MCF 10A (cell line): ENCODE measurements around the gene SIAH1. TPM values are rescaled to one million over a fixed set of nuclear protein-coding genes. Genes with fewer than 3 reads are reported as not detected.
"Not testable (repeated sequence)": the region's sequence is repeated elsewhere in the genome, so short reads cannot be mapped to it uniquely, and the experiment has no call there.

Source experiments
- BruUV-seq: library from RNA; stranded (reverse); fragments of 400-500 nt; replicated peaks from 2 replicates; lab custom pipeline; 2021; lab: Mats Ljungman, UMichigan
- CTCF ChIA-PET: fragments of 300-600 bp; sonication (Branson Sonifier 250); formaldehyde crosslinking; extraction: SDS; loops from one replicate; lab custom pipeline; 2021; ENCODE audit warnings: antibody characterized with exemption, inconsistent platforms; lab: Yijun Ruan, JAX
- POLR2A ChIA-PET: fragments of 300-600, 350-650 bp; sonication (Branson Sonifier 250); formaldehyde crosslinking; extraction: SDS; loops from one replicate; lab custom pipeline; 2020; ENCODE audit warnings: antibody characterized with exemption, inconsistent platforms; lab: Yijun Ruan, JAX
- DNase-seq: peaks from one replicate; pipeline ENCODE4 v3.0.0-alpha.2; 2018; ENCODE audit not compliant: unreplicated experiment
- H3K27ac Mint-ChIP-seq: one replicate; pipeline ENCODE4 v1.8.0; 2022; ENCODE audit warnings: mild to moderate bottlenecking, low read depth, mixed read lengths; ENCODE audit not compliant: unreplicated experiment
- H3K27me3 Mint-ChIP-seq: one replicate; pipeline ENCODE4 v1.8.0; 2022; ENCODE audit warnings: mixed read lengths; ENCODE audit not compliant: insufficient read depth, unreplicated experiment
- H3K36me3 Mint-ChIP-seq: one replicate; pipeline ENCODE4 v1.8.0; 2022; ENCODE audit warnings: mild to moderate bottlenecking, moderate library complexity, mixed read lengths; ENCODE audit not compliant: insufficient read depth, unreplicated experiment
- H3K4me1 Mint-ChIP-seq: one replicate; pipeline ENCODE4 v1.8.0; 2022; ENCODE audit warnings: mixed read lengths; ENCODE audit not compliant: insufficient read depth, unreplicated experiment
- H3K4me3 Mint-ChIP-seq: one replicate; pipeline ENCODE4 v1.8.0; 2022; ENCODE audit warnings: mild to moderate bottlenecking, moderate library complexity, mixed read lengths; ENCODE audit not compliant: unreplicated experiment
- H3K9me3 Mint-ChIP-seq: one replicate; pipeline ENCODE4 v1.8.0; 2022; ENCODE audit warnings: mixed read lengths; ENCODE audit not compliant: unreplicated experiment
- intact Hi-C: fragments of 100-400 bp; cut with micrococcal nuclease; formaldehyde crosslinking; loops from 2 replicates; pipeline ENCODE4 v1.14.1; 2022
- total RNA-seq: library from RNA; stranded (reverse); gene quantifications from 2 replicates; pipeline ENCODE4 v1.2.3, GENCODE V29; 2022
- TF ChIP-seq, protein P1 (sequence below): fragments of 200-600 bp; IDR thresholded peaks from one replicate; pipeline ENCODE4 v1.8.0; 2022; ENCODE audit warnings: antibody characterized with exemption, mild to moderate bottlenecking; ENCODE audit not compliant: unreplicated experiment

SIAH1 gene
- total RNA-seq, 1 experiment from 2014 or later: 22.4 TPM

DNA sequence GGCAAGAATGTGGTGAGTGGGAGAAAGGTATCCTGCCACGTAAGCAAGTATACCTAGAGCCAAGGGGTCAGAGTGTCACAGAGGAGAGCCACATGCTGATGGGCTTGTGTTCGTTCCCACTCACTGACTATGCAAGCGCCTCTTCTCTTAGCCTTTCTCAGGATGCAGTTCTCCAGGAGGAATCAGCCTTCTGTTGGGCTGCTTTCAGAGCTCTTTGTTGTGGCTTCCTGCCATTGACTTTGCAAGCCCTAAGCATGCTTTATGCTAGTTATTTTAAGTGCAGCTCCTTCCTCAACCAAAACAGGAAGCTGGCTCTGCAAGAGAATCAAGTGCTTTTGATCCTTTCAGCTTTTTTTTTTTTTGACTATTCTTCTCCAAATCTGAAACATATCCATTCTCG, 66.6 kb downstream of the SIAH1 start:
- intact Hi-C loops: no loop called here
- no TSS peak for BruUV-seq
- TF ChIP-seq, protein P1, sequence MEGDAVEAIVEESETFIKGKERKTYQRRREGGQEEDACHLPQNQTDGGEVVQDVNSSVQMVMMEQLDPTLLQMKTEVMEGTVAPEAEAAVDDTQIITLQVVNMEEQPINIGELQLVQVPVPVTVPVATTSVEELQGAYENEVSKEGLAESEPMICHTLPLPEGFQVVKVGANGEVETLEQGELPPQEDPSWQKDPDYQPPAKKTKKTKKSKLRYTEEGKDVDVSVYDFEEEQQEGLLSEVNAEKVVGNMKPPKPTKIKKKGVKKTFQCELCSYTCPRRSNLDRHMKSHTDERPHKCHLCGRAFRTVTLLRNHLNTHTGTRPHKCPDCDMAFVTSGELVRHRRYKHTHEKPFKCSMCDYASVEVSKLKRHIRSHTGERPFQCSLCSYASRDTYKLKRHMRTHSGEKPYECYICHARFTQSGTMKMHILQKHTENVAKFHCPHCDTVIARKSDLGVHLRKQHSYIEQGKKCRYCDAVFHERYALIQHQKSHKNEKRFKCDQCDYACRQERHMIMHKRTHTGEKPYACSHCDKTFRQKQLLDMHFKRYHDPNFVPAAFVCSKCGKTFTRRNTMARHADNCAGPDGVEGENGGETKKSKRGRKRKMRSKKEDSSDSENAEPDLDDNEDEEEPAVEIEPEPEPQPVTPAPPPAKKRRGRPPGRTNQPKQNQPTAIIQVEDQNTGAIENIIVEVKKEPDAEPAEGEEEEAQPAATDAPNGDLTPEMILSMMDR: no peak
- Mint-ChIP-seq H3K27me3 (no peaks in the 10 kb centered on the region), H3K4me3 (no peak overlapping the region), H3K9me3 (no peaks in the 10 kb centered on the region), H3K27ac (no peak overlapping the region), H3K4me1 (no peaks in the 10 kb centered on the region), H3K36me3 (peaks cover 50% of the 10 kb centered on the region)
- ChIA-PET POLR2A (interaction anchor here (1.1 to 1.7 kb wide), 2 partner anchors 12 to 67 kb away, joined by 3 to 4 read pairs; no protein-coding TSS in a partner anchor), CTCF (no interaction called here)
- no peak for DNase-seq

DNA sequence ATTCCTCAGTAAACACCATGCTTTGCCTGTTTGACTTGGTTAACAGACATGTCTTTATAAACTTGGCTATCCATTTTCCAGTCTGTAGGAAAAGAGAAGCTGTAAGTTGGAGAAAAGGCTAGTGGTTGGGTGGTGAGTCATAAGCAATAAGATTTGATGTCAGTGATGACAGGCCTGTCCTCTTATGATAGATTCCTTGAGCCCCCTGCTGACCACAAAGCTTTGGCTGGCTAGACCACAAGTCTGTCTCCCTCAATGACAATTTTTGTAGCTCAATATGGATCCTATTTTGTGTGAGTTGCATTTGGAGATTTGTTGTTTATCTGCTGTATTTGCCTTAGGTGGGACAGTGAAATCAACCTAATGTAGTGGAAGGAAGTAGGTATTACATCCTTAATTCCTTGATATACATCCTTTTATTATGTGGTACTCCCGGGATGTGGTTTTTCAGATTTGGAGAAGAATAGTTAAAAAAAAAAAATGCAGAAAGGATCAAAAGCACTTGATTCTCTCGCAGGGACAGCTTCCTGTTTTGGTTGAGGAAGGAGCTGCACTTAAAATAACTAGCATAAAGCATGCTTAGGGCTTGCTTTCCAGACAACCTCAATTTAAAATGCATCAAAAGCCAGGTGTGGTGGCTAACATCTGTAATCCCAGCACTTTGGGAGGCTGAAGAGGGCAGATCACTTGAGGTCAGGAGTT, 67.4 kb downstream of the SIAH1 start:
- no TSS peak for BruUV-seq
- TF ChIP-seq, protein P1: no peak
- Mint-ChIP-seq H3K4me1 (no peaks in the 10 kb centered on the region), H3K4me3 (no peak overlapping the region), H3K27me3 (no peaks in the 10 kb centered on the region), H3K9me3 (no peaks in the 10 kb centered on the region), H3K36me3 (peaks cover 50% of the 10 kb centered on the region), H3K27ac (no peak overlapping the region)
- ChIA-PET POLR2A (interaction anchor here (0.6 to 1.1 kb wide), 3 partner anchors 9 to 66 kb away, joined by 3 read pairs; no protein-coding TSS in a partner anchor), CTCF (interaction anchor here (0.5 to 1.4 kb wide), 5 partner anchors 9 to 33 kb away, joined by 3 to 4 read pairs (median 4); no protein-coding TSS in a partner anchor)
- DNase-seq: peak; percentile 24
- intact Hi-C loops: no loop called here

- ChIA-PET POLR2A (interaction anchor here (0.9 kb wide), 1 partner anchor 18 kb away, joined by 3 read pairs; no protein-coding TSS in a partner anchor), CTCF (interaction anchor here (0.6 to 1.4 kb wide), 4 partner anchors 10 to 26 kb away, joined by 3 to 4 read pairs (median 4); no protein-coding TSS in a partner anchor)
- intact Hi-C loops: no loop called here
- BruUV-seq: no TSS peak
- Mint-ChIP-seq H3K36me3 (peaks cover 51% of the 10 kb centered on the region), H3K27me3 (no peaks in the 10 kb centered on the region), H3K9me3 (no peaks in the 10 kb centered on the region), H3K27ac (no peak overlapping the region), H3K4me3 (no peak overlapping the region), H3K4me1 (no peaks in the 10 kb centered on the region)
- TF ChIP-seq, protein P1: no peak
- no peak for DNase-seq
Measured at GRCh38 chr16:48317026-48317425, 68.2 kb downstream of the SIAH1 start.

DNA sequence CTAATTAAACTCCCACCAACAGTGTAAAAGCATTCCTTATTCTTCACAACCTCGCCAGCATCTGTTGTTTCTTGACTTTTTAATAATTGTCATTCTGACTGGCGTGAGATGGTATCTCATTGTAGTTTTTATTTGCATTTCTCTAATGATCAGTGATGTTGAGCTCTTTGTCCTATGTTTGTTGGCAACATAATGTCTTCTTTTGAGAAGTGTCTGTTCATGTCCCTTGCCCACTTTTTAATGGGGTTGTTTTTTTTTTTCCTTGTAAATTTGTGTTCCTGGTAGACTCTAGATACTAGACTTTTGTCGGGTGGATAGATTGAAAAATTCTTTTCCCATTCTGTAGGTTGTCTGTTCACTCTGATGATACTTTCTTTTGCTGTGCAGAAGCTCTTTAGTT, 71.3 kb downstream of the SIAH1 start:
- intact Hi-C loops, H3K27ac Mint-ChIP-seq, CTCF ChIA-PET, H3K4me1 Mint-ChIP-seq, H3K27me3 Mint-ChIP-seq, H3K9me3 Mint-ChIP-seq, DNase-seq, BruUV-seq, H3K4me3 Mint-ChIP-seq: not testable (repeated sequence)
- peaks cover 67% of the 10 kb centered on the region for H3K36me3 Mint-ChIP-seq
- POLR2A ChIA-PET: interaction anchor here (1.2 kb wide), 1 partner anchor 14 kb away, joined by 4 read pairs; no protein-coding TSS in a partner anchor
